Heart left ventricle (tissue), 13 donors: ENCODE data around the gene SLC2A3.

Experiments
- POLR2A ChIP-seq, 2 donors: fragments of 450-650 bp; IDR thresholded peaks; one replicate each; pipeline ENCODE4 v1.6.1; 2017; ENCODE audit warnings: antibody characterized with exemption in 2 of 2, mild to moderate bottlenecking in 2 of 2, moderate library complexity in 2 of 2
- TF ChIP-seq, protein P1 (sequence below), 12 donors: fragments of 200-600 bp; sonication (generic) in 4 of 12; IDR thresholded peaks; one replicate each; pipeline versions ENCODE4 v1.5.0 to v1.8.0; 2018 to 2022; ENCODE audit warnings: antibody characterized with exemption in 12 of 12, mild to moderate bottlenecking in 5 of 12
- donor health status: ischemic (EF 13 %, LVEDD 7.1; RV severe dilation, severe dysfunction).
- donor health status: DM: no; HTN: yes; CAD: no.
- donor health status: DM: no; HTN: no; CAD: no.
- donor health status: ischemic (EF 25% LVEDD 6.9; RV normal size, moderate dysfunction).
- donor health status: ischemic (EF 25% LVEDD 5.7; RV mildly dilated, moderate dysfunction).
- donor health status: ischemic (EF 35%, LVEDD 5.7; RV mildly dilated, moderate dysfunction).
- donor health status: nonischemic (EF 11% LVEDD 7.7; RV severe dilation, severe dysfunction).
- donor health status: DM: yes; HTN: yes; CAD: no.
- donor health status: PGD.
- donor health status: ischemic (EF 29% LVEDD 5.4; RV normal size, mild dysfunction).
- donor health status: nonischemic (EF 23%, LVEDD 6.1; RV moderate dilation, normal function).

DNA sequence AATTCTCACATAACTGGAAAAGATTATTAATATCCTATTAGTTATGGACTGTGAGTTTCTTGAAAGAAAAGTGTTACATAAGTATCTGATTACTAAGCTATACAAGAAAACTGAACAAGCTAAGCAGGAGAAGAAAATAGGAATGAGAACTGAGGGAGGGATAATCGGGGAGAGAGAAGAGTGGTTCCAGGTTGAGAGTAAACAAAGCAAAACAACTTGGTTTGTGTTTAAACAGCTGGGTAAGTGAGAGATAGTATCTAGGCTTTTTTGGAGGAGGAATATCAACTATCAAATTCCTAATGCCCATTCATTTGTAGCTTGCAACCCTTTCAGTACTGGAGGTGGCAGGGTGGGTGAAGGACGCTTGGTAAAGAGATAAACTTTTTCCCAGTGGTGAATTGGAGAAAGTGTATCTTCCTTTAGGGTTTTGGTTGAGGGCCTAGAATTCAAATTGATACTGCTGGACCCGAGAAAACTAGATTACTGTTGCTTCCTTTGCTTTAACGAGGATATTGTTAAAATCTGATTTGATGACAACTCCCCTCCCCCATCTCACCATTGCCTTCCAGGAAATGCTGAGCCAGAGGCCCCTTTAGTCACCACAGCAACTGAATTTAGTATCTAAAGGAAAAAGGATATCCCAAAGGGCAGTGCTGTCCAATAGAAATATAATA is 2.0 kb upstream of the SLC2A3 start:
- TF ChIP-seq, protein P1, sequence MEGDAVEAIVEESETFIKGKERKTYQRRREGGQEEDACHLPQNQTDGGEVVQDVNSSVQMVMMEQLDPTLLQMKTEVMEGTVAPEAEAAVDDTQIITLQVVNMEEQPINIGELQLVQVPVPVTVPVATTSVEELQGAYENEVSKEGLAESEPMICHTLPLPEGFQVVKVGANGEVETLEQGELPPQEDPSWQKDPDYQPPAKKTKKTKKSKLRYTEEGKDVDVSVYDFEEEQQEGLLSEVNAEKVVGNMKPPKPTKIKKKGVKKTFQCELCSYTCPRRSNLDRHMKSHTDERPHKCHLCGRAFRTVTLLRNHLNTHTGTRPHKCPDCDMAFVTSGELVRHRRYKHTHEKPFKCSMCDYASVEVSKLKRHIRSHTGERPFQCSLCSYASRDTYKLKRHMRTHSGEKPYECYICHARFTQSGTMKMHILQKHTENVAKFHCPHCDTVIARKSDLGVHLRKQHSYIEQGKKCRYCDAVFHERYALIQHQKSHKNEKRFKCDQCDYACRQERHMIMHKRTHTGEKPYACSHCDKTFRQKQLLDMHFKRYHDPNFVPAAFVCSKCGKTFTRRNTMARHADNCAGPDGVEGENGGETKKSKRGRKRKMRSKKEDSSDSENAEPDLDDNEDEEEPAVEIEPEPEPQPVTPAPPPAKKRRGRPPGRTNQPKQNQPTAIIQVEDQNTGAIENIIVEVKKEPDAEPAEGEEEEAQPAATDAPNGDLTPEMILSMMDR (IDR thresholded peaks at IDR 0.05) = peak in 1 of 12 donors; percentile 15
- no peak for TF ChIP-seq POLR2A (IDR thresholded peaks at IDR 0.05)
